ENCODE results near the gene ADCY10. TPM values are rescaled to one million over a fixed set of nuclear protein-coding genes. Genes with fewer than 3 reads are reported as not detected.

The ADCY10 gene
- total RNA-seq, 1 donor from 2014 or later = not detected

DNA sequence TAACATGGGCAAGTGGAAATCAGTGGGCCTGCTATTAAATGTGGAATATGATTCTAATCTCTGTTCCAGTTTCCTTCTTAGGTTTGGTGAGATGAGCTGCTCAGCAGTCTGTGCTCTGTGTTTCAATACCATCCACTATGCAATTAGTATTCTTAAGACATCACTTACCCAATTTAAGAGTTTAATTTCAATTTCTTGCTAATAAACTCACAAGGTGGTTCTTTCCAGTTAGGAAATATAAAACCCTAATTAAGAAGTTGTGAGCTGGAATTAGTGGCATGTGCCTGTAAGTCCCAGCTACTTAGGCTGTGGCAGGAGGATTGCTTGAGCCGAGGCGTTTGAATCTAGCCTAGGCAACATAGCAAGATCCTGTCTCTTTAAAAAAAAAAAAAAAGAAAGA is 140.4 kb downstream of the ADCY10 start:
- Histone ChIP-seq H3K27ac (no peak overlapping the region), H3K79me2 (ENCODE audit: low read depth) (no peaks in the 10 kb centered on the region), H3K4me2 (no peak overlapping the region), H3K36me3 (peaks cover 3% of the 10 kb centered on the region), H3K9ac (no peak overlapping the region), H3K9me3 (ENCODE audit: low read depth) (no peaks in the 10 kb centered on the region), H3F3A (ENCODE audit: low read depth) (peaks cover 14% of the 10 kb centered on the region), H2AFZ (replicated peaks) (no peak overlapping the region), H3K4me3 (no peak overlapping the region), H4K20me1 (ENCODE audit: low read depth) (peaks cover under 1% of the 10 kb centered on the region), H3K27me3 (no peaks in the 10 kb centered on the region), H3K4me1 (peaks cover 13% of the 10 kb centered on the region)
- no peaks in the 10 kb centered on the region for H3K27me3 Mint-ChIP-seq (ENCODE audit: insufficient read depth, low read depth)
- H3K9me3 Mint-ChIP-seq = peaks cover 2% of the 10 kb centered on the region
- no peak overlapping the region for H3K4me3 Mint-ChIP-seq
- no peaks in the 10 kb centered on the region for H3K4me1 Mint-ChIP-seq
- no peak for DNase-seq (ENCODE audit: low spot score)
- TF ChIP-seq, protein P1, sequence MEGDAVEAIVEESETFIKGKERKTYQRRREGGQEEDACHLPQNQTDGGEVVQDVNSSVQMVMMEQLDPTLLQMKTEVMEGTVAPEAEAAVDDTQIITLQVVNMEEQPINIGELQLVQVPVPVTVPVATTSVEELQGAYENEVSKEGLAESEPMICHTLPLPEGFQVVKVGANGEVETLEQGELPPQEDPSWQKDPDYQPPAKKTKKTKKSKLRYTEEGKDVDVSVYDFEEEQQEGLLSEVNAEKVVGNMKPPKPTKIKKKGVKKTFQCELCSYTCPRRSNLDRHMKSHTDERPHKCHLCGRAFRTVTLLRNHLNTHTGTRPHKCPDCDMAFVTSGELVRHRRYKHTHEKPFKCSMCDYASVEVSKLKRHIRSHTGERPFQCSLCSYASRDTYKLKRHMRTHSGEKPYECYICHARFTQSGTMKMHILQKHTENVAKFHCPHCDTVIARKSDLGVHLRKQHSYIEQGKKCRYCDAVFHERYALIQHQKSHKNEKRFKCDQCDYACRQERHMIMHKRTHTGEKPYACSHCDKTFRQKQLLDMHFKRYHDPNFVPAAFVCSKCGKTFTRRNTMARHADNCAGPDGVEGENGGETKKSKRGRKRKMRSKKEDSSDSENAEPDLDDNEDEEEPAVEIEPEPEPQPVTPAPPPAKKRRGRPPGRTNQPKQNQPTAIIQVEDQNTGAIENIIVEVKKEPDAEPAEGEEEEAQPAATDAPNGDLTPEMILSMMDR (IDR thresholded peaks at IDR 0.05) = no peak
- TF ChIP-seq EZH2phosphoT487 (IDR thresholded peaks at IDR 0.05) = no peak
- no peak overlapping the region for H3K27ac Mint-ChIP-seq
- H3K36me3 Mint-ChIP-seq = peaks cover 64% of the 10 kb centered on the region

DNA sequence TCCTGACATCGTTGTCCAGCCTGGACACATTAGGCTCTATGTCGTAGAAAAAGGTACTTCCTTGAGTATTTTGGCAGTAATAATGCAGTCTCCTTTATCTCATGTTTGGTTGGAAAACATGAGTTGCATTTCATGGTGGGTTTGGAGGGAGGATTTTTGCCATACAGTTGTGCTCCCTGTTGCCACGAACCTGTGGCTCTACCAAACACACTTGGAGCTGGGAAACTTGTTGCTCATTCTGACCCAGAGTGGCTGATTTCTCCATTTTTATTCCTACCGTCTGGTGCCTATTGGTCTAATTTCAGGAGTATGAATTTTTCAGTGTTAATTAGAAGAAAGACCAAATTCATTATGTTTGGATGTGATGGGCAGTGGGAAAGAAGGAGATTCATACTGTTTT is 141.5 kb downstream of the ADCY10 start:
- Histone ChIP-seq H3F3A (ENCODE audit: low read depth) (peaks cover 14% of the 10 kb centered on the region), H3K79me2 (ENCODE audit: low read depth) (no peaks in the 10 kb centered on the region), H3K4me3 (no peak overlapping the region), H3K36me3 (peaks cover 3% of the 10 kb centered on the region), H3K27me3 (no peaks in the 10 kb centered on the region), H3K4me1 (peaks cover 13% of the 10 kb centered on the region), H2AFZ (replicated peaks) (no peak overlapping the region), H3K9ac (no peak overlapping the region), H3K4me2 (no peak overlapping the region), H3K9me3 (ENCODE audit: low read depth) (no peaks in the 10 kb centered on the region), H4K20me1 (ENCODE audit: low read depth) (peaks cover 9% of the 10 kb centered on the region), H3K27ac (no peak overlapping the region)
- H3K4me3 Mint-ChIP-seq = no peak overlapping the region
- H3K27me3 Mint-ChIP-seq (ENCODE audit: insufficient read depth, low read depth) = no peaks in the 10 kb centered on the region
- peaks cover under 1% of the 10 kb centered on the region for H3K9me3 Mint-ChIP-seq
- H3K27ac Mint-ChIP-seq = no peak overlapping the region
- no peaks in the 10 kb centered on the region for H3K4me1 Mint-ChIP-seq
- no peak for DNase-seq (ENCODE audit: low spot score)
- TF ChIP-seq EZH2phosphoT487 (IDR thresholded peaks at IDR 0.05) = no peak
- TF ChIP-seq, protein P1 (IDR thresholded peaks at IDR 0.05) = no peak
- no peak for TF ChIP-seq EZH2 (IDR thresholded peaks at IDR 0.05)
- peaks cover 69% of the 10 kb centered on the region for H3K36me3 Mint-ChIP-seq

DNA sequence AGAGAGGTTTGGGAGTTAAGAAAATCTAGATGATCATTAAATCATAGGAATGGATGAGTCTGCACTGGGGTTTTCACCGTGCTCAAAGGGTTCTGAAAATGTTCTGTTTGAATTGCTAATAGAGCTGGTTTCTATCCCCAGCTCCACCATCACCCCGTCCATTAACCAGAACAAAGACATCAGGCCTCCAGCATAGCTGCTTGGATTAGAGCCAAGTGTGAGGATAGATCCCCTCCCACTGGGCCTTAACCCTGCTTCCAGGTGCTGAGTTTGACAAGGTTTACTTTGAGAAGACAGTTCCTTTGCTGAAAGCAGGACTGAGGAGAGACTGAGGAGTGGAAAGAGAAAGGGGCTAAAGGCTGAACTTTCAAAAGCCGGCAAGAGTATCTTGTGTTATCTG is 143.8 kb downstream of the ADCY10 start:
- Histone ChIP-seq H3K27me3 (no peaks in the 10 kb centered on the region), H4K20me1 (ENCODE audit: low read depth) (peaks cover 22% of the 10 kb centered on the region), H3K27ac (peak overlapping the region; percentile 1), H3K9ac (no peak overlapping the region), H3K4me3 (no peak overlapping the region), H3K4me2 (peak overlapping the region; percentile 27), H3K36me3 (no peaks in the 10 kb centered on the region), H2AFZ (replicated peaks) (no peak overlapping the region), H3K4me1 (peaks cover 13% of the 10 kb centered on the region), H3K79me2 (ENCODE audit: low read depth) (no peaks in the 10 kb centered on the region), H3K9me3 (ENCODE audit: low read depth) (no peaks in the 10 kb centered on the region), H3F3A (ENCODE audit: low read depth) (peaks cover 14% of the 10 kb centered on the region)
- peak; percentile 20 for DNase-seq (ENCODE audit: low spot score)
- peaks cover 67% of the 10 kb centered on the region for H3K36me3 Mint-ChIP-seq
- H3K4me1 Mint-ChIP-seq = no peaks in the 10 kb centered on the region
- H3K27me3 Mint-ChIP-seq (ENCODE audit: insufficient read depth, low read depth) = no peaks in the 10 kb centered on the region
- H3K27ac Mint-ChIP-seq = no peak overlapping the region
- TF ChIP-seq EZH2 (IDR thresholded peaks at IDR 0.05) = no peak
- no peak for TF ChIP-seq EZH2phosphoT487 (IDR thresholded peaks at IDR 0.05)
- TF ChIP-seq, protein P1 (IDR thresholded peaks at IDR 0.05) = no peak
- H3K4me3 Mint-ChIP-seq = no peak overlapping the region
- no peaks in the 10 kb centered on the region for H3K9me3 Mint-ChIP-seq
